Measurements from ENCODE around the gene DMAP1. TPM values are rescaled to one million over a fixed set of nuclear protein-coding genes. Genes with fewer than 3 reads are reported as not detected.

The DMAP1 gene
- polyA plus RNA-seq, 1 donor = 77.4 TPM

GRCh38 chr1:44251989-44252671 is 38.9 kb downstream of the DMAP1 start:
- no peak for DNase-seq

- no peak for DNase-seq
These were observed 41.2 kb downstream of the DMAP1 start for GRCh38 chr1:44254392-44254910.

GRCh38 chr1:44256762-44257554 is 43.7 kb downstream of the DMAP1 start:
- no peak for DNase-seq

- DNase-seq = no peak
These were observed 45.8 kb downstream of the DMAP1 start for GRCh38 chr1:44259090-44259489.

GRCh38 chr1:44260792-44261170 is 47.5 kb downstream of the DMAP1 start:
- no peak for DNase-seq

- no peak for DNase-seq
These were observed 48.0 kb downstream of the DMAP1 start for GRCh38 chr1:44261171-44261817.

GRCh38 chr1:44261962-44262361 is 48.7 kb downstream of the DMAP1 start:
- DNase-seq = no peak

GRCh38 chr1:44262414-44262813 is 49.1 kb downstream of the DMAP1 start:
- DNase-seq = no peak

GRCh38 chr1:44262816-44263567 is 49.7 kb downstream of the DMAP1 start:
- no peak for DNase-seq

- DNase-seq = no peak
These were observed 50.5 kb downstream of the DMAP1 start for GRCh38 chr1:44263568-44264450.

- DNase-seq = no peak
These were observed 51.1 kb downstream of the DMAP1 start for GRCh38 chr1:44264451-44264771.

GRCh38 chr1:44265656-44266358 is 52.5 kb downstream of the DMAP1 start:
- no peak for DNase-seq

- DNase-seq = no peak
These were observed 53.4 kb downstream of the DMAP1 start for GRCh38 chr1:44266400-44267344.

- DNase-seq = no peak
These were observed 54.2 kb downstream of the DMAP1 start for GRCh38 chr1:44267438-44267837.

GRCh38 chr1:44268054-44268453 is 54.8 kb downstream of the DMAP1 start:
- DNase-seq = no peak
